Ascending aorta (tissue), 2 donors: ENCODE data around the gene USP35. TPM values are rescaled to one million over a fixed set of nuclear protein-coding genes. Genes with fewer than 3 reads are reported as not detected.
A peak's percentile ranks its signal among the peaks of the same experiment; 100 is the strongest.

ENCODE experiments used
- DNase-seq, 2 donors: peaks; one replicate each; pipeline ENCODE4 v3.0.0-alpha.2; 2019; ENCODE audit warnings: low spot score in 2 of 2
- H3K27ac ChIP-seq, 2 donors: fragments of 200-600 bp; sonication (generic); one replicate each; pipeline ENCODE4 v1.5.1; 2016 to 2017; ENCODE audit warnings: mild to moderate bottlenecking in 1 of 2
- H3K27me3 ChIP-seq: fragments of 200-600 bp; sonication (generic); one replicate; pipeline ENCODE4 v1.5.1; 2017
- H3K36me3 ChIP-seq, 2 donors: fragments of 200-600 bp; sonication (generic); one replicate each; pipeline ENCODE4 v1.5.1; 2016
- H3K4me1 ChIP-seq, 2 donors: fragments of 200-600 bp; sonication (generic); one replicate each; pipeline ENCODE4 v1.5.1; 2016 to 2017; ENCODE audit warnings: mild to moderate bottlenecking in 1 of 2
- H3K4me3 ChIP-seq, 2 donors: fragments of 200-600 bp; sonication (generic); one replicate each; pipeline ENCODE4 v1.5.1; 2016 to 2017; ENCODE audit warnings: mild to moderate bottlenecking in 1 of 2
- H3K9me3 ChIP-seq, 2 donors: fragments of 200-600 bp; sonication (generic); one replicate each; pipeline ENCODE4 v1.5.1; 2016
- CTCF ChIP-seq, 3 experiments: fragments of 200-600 bp in 2 of 3; fragments of 450-650 bp in 1 of 3; sonication (generic) in 2 of 3; IDR thresholded peaks; one replicate each; pipeline ENCODE4 v1.5.1; 2016 to 2019; ENCODE audit warnings: antibody characterized with exemption in 3 of 3, mild to moderate bottlenecking in 1 of 3, moderate library complexity in 1 of 3
- intact Hi-C: fragments of 100-400 bp; cut with DNase I; formaldehyde crosslinking; loops from one replicate; pipeline ENCODE4 v1.15.1; 2023
- total RNA-seq: library from RNA; depleted of rRNA; stranded (reverse); fragments of >200 nt; gene quantifications from one replicate; pipeline ENCODE4 v1.1.0, GENCODE V29; 2016

Gene USP35, protein sequence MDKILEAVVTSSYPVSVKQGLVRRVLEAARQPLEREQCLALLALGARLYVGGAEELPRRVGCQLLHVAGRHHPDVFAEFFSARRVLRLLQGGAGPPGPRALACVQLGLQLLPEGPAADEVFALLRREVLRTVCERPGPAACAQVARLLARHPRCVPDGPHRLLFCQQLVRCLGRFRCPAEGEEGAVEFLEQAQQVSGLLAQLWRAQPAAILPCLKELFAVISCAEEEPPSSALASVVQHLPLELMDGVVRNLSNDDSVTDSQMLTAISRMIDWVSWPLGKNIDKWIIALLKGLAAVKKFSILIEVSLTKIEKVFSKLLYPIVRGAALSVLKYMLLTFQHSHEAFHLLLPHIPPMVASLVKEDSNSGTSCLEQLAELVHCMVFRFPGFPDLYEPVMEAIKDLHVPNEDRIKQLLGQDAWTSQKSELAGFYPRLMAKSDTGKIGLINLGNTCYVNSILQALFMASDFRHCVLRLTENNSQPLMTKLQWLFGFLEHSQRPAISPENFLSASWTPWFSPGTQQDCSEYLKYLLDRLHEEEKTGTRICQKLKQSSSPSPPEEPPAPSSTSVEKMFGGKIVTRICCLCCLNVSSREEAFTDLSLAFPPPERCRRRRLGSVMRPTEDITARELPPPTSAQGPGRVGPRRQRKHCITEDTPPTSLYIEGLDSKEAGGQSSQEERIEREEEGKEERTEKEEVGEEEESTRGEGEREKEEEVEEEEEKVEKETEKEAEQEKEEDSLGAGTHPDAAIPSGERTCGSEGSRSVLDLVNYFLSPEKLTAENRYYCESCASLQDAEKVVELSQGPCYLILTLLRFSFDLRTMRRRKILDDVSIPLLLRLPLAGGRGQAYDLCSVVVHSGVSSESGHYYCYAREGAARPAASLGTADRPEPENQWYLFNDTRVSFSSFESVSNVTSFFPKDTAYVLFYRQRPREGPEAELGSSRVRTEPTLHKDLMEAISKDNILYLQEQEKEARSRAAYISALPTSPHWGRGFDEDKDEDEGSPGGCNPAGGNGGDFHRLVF
- 34.0 TPM for total RNA-seq

DNA sequence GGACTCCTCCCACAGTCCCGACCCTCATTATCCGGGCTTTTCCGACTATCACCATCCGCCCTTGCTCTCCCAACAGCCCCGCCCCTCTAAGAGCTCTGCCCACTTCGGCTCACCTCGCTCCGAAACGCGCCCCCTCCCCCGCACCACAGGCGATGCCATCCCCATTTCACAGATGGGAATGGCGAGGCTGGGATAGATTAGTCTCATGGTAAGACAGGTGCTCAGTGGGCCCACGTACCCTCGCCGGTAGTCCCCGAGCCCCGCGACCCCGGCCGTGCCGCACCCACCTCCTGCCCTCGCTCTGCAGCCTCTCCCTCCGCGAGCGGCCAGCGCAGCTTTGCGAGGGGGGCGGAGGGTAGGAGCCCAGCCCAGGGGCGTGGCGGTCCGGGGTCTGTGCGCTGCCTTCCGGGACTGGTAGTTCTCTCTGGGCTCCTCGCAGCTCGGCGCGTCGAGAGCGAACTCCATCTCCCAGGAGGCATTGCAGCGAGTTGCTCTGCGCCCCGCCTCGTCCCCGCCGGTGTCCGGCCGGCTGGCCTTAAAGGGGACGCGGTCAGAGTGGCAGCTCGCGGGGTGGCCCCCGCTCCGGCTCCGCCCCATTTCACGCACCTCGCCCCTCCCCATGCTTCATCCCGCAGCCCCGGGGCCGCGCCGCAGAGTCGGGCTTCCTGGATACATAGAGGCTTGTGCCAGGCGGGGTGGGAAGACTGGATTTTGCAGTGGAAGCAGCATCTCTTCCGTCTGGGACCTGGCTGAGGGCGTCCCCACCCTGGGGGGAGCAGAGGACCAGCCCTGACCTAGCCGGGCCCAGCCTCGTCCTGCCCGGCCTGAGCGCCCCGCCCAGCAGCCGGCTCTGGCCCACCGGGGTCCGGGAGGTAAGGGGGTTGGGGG is at the start of gene USP35, which contains the start of gene KCTD21:
Gene USP35, plus strand, starts transcription at position 634 of the 888 bp plus-strand sequence. CDS start 7,327 bp downstream, outside the sequence.
Gene KCTD21, minus strand, starts transcription at position 341 of the 888 bp plus-strand sequence. CDS start 14,072 bp downstream, outside the sequence.
- H3K27me3 ChIP-seq, result no peaks in the 10 kb centered on the region
- peak within 1 kb of the TSS; percentile 72 to 91 for H3K4me3 ChIP-seq
- no peaks in the 10 kb centered on the region for H3K9me3 ChIP-seq
- TF ChIP-seq CTCF (IDR thresholded peaks at IDR 0.05), result no peak
- H3K27ac ChIP-seq, result peak within 1 kb of the TSS; percentile 87 to 91
- H3K4me1 ChIP-seq, result peaks cover 8 to 43% of the 10 kb centered on the region in 2 donors
- intact Hi-C loops, result loop anchor here (1.0 to 10.0 kb wide), 5 partner anchors 19 to 368 kb away; partner anchors contain the start of genes ALG8, INTS4 and RSF1
- peaks cover 0 to 3% of the 10 kb centered on the region in 2 donors for H3K36me3 ChIP-seq
- DNase-seq, result peak; percentile 95 to 99

DNA sequence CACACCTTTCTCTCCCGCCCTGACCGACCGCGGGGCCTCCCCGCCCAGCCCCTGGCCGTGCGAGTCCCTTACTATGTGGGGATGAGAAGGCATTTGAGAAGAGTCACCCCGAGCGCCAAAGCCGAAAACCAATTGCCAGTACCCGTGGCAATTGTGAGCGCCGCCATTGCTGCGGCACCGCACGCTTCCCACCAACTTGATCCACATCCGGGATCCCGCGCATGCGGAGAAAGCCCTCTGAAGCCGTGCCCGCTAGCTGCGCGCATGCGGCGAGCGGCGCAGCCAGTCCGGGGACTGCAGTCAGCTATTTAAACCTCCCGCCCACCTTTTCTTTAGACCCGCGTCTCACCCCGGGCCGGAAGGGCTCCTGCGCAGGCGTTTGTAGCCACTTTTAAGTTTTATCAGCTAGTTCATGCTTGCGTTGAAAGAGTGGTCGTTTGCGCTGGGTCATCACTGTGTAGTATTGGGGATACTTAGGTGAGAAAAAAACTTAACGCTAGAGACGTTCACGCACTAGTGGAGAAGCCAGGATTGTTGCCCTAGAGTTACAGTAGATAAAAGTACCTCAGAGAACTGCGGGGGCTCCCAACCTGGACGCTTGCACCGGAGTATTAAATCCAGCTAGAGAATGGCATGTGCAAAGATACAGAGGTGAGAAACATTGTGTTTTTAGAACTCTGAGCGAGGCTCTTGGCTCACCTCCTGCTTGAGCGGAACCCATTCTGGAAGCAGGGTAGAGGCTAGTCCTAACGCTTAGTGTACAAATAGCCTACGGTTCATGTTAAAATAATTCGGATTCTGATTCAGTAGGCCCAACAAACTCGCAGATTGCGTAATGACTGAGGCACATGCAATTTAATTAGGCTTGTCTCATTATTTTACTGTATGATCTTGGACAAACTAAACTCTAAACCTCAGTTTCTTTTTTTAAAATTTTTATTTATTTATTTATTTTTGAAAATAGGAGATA is 49.0 kb upstream of the USP35 start, which contains the start of gene ALG8:
Gene ALG8, minus strand, starts transcription at position 205 of the 970 bp plus-strand sequence. Its CDS starts 38 bp downstream, at position 167.
- H3K4me3 ChIP-seq, result peak within 1 kb of the TSS; percentile 73 to 77
- peak; percentile 78 to 97 for DNase-seq
- no peaks in the 10 kb centered on the region for H3K27me3 ChIP-seq
- TF ChIP-seq CTCF (IDR thresholded peaks at IDR 0.05), result no peak
- no peaks in the 10 kb centered on the region for H3K9me3 ChIP-seq
- H3K36me3 ChIP-seq, result no peaks in the 10 kb centered on the region
- H3K27ac ChIP-seq, result peak within 1 kb of the TSS; percentile 54 to 75
- intact Hi-C loops, result loop anchor here (1.0 to 5.0 kb wide), 3 partner anchors 49 to 423 kb away; partner anchors contain the start of genes GAB2, KCTD21 and USP35
- H3K4me1 ChIP-seq, result peaks cover 7 to 14% of the 10 kb centered on the region in 2 donors

GRCh38 chr11:78140392-78141077 is 48.2 kb upstream of the USP35 start:
- Histone ChIP-seq H3K36me3 (no peaks in the 10 kb centered on the region), H3K4me1 (peaks cover 7 to 14% of the 10 kb centered on the region in 2 donors), H3K27me3 (no peaks in the 10 kb centered on the region), H3K27ac (no peak overlapping the region), H3K9me3 (no peaks in the 10 kb centered on the region), H3K4me3 (peak overlapping the region; percentile 73 to 77)
- no peak for TF ChIP-seq CTCF (IDR thresholded peaks at IDR 0.05)
- DNase-seq, result no peak
- intact Hi-C loops, result no loop called here

DNA sequence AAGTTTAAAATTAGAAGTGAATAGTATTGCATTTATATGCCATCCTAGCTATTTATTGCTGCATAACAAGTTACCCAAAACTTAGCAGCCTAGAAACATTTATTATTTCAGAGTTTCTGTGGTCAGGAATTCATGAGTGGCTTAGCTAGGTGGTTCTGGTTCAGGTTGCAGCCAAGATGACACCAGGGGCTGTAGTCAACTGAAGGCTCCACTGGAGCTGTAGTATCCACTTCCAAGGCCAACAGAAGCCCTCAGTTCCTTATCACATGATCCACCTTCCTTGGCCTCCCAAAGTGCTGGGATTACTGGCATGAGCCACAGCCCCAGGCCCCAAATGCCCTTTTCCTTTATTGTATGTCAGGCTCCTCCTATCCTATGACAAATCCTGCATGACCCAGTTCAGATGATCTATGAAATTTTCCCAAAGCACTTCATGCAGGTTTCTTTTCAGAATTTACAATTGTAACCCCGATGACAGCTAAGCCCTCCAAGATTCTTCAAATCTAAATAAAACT is 43.2 kb upstream of the USP35 start:
- H3K4me1 ChIP-seq, result peaks cover 0 to 6% of the 10 kb centered on the region in 2 donors
- no peak for TF ChIP-seq CTCF (IDR thresholded peaks at IDR 0.05)
- H3K27ac ChIP-seq, result no peak overlapping the region
- DNase-seq, result no peak
- no peaks in the 10 kb centered on the region for H3K9me3 ChIP-seq
- intact Hi-C loops, result no loop called here
- no peak overlapping the region for H3K4me3 ChIP-seq
- H3K27me3 ChIP-seq, result no peaks in the 10 kb centered on the region
- no peaks in the 10 kb centered on the region for H3K36me3 ChIP-seq
